HG02885 (cell line): ENCODE data around the gene HNRNPUL1.

Experiments used
- ATAC-seq: cut with Tn5 transposase; IDR thresholded peaks from one replicate; pipeline ENCODE4 v1.9.1; 2021; ENCODE audit warnings: mild to moderate bottlenecking; ENCODE audit not compliant: unreplicated experiment, poor library complexity

Gene HNRNPUL1

GRCh38 chr19:41233748-41234240, 30.4 kb upstream of the HNRNPUL1 start:
- no peak for ATAC-seq

- no peak for ATAC-seq
Measured at GRCh38 chr19:41234512-41235168, 29.5 kb upstream of the HNRNPUL1 start.

DNA sequence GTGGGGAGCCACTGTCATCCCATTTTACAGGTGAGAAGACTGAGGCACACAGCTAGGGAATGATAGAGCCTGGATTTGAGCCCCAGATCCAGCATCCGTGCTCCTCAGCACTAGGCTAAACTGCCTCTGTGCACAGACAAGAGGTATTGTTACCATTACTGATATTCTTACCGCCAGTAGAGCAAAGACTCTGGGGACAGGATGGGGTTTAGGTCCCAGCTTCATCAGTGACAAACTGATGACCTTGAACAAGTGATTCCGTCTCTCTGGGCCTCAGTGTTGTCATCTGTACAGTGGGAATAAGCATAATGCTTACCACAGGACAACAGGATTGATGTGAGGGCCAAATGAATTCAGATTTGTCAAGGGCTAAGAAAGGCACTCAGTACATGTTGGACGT, 28.7 kb upstream of the HNRNPUL1 start:
- no peak for ATAC-seq

DNA sequence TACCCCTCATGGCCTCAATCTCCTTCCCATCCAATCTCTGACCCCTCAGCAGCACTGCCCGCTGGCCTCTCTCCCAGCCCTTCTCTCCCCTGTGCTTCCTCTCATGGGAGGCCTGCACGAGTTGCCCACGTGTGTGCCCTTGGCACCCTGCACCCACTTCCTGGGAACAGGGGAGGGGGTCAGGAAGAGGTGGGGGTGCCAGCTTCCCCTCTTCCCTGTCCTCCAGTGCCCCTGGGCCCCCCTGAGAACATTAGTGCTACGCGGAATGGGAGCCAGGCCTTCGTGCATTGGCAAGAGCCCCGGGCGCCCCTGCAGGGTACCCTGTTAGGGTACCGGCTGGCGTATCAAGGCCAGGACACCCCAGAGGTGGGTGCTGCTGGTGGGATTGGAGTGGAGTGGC, 25.9 kb upstream of the HNRNPUL1 start:
- no peak for ATAC-seq

- ATAC-seq, result no peak
Measured at GRCh38 chr19:41239363-41239762, 24.8 kb upstream of the HNRNPUL1 start.

- no peak for ATAC-seq
Measured at GRCh38 chr19:41239961-41240574, 24.1 kb upstream of the HNRNPUL1 start.

- ATAC-seq, result no peak
Measured at GRCh38 chr19:41241859-41242258, 22.3 kb upstream of the HNRNPUL1 start.

DNA sequence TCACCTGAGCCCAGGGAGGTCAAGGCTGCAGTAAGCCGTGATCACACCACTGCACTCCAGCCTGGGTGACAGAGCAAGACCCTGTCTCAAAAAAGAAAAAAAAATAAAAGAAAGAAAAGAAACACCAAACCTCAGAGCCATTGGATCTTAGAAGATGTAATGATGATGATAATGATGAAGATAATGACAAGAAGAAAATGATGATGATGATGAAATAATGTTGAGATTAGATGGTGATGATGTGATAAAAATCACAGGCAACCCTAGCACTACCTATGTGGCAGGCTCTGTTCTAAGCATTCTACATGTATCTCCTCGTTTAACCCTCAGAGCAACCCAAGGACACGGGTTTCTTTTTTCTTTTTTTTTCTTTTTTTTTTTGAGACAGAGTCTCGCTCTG, 20.1 kb upstream of the HNRNPUL1 start:
- ATAC-seq, result no peak

- ATAC-seq, result no peak
Measured at GRCh38 chr19:41245843-41246242, 18.3 kb upstream of the HNRNPUL1 start.

GRCh38 chr19:41248895-41249294, 15.3 kb upstream of the HNRNPUL1 start:
- no peak for ATAC-seq

GRCh38 chr19:41249707-41250423, 14.3 kb upstream of the HNRNPUL1 start:
- no peak for ATAC-seq

DNA sequence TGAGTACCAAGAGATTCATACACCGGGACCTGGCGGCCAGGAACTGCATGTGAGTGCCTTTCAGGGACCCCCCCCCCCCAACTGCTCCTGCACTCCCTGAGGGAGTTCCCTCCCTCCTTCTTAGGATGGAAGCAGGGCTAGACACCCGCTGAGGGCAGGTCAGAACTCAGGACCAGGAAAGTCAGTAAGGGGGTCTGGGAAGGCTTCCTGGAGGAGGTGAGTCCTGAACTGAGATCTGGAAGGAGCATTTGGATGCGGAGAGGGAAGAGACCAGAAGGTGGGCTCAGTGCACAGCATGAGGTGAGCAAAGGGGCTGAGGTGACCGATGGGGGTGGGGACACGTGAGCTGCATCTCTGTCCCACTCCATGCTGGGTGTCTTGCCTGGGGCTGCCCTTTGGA, 10.5 kb upstream of the HNRNPUL1 start:
- ATAC-seq, result no peak

- ATAC-seq, result no peak
Measured at GRCh38 chr19:41255171-41255570, 9.0 kb upstream of the HNRNPUL1 start.

DNA sequence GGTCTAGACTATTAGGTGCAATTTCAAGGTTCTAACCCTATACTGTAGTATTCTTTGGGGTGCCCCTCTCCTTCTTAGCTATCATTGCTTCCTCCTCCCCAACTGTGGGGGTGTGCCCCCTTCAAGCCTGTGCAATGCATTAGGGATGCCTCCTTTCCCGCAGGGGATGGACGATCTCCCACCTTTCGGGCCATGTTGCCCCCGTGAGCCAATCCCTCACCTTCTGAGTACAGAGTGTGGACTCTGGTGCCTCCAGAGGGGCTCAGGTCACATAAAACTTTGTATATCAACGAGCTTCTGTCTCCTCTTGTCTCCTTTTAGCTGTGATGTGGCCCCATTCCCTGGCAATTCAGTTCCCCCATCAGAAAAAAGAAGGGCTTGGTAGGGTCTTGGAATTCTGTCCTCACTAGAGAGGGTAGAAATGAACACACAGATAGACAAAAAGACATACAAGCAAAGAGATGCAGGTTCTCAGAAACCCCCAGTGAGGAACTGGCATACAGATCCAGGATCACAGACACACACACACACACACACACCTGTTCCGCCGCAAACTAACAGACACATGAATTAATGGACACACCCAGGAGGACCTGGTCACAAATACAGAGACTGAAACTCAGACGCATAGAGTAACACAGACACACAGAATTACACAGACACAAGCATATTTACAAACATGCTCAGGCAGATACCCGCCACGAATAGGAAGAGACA, 2.5 kb upstream of the HNRNPUL1 start:
- no peak for ATAC-seq

GRCh38 chr19:41263042-41263849, 926 bp upstream of the HNRNPUL1 start:
- ATAC-seq, result peak; percentile 17

DNA sequence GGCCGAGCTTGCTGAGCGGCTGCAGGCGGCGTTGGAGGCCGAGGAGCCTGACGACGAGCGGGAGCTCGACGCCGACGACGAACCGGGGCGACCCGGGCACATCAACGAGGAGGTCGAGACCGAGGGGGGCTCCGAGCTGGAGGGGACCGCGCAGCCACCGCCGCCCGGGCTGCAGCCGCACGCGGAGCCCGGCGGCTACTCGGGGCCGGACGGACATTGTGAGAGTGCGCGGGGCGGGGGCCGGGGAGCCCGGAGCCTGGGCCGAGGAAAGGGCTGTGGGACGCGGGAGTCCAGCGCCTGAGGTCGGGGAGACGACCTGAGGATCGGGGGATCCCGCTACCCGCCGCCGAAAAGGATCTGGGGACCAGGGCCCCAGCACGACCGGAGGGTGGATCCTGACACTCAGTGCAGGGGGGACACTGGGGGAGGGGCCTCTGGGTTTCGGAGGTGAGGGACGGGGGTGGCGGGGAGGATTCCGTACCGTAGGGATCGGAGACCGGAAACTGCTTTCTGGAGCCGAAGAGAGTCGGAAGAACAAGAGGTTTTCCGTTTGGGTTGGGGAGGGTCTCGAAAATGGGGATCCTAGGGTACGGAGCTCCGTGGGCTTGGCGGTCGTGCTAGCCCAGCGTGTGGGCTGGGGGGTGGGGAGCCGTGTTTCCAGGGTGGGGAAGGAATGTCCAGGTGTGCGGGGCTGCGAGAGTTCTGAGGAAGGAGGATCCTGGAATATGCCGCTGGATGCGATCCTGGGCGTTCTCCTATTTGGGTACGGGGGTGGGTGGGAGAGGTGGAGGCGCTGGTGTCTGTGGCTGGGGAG, 616 bp downstream of the HNRNPUL1 start:
- no peak for ATAC-seq

DNA sequence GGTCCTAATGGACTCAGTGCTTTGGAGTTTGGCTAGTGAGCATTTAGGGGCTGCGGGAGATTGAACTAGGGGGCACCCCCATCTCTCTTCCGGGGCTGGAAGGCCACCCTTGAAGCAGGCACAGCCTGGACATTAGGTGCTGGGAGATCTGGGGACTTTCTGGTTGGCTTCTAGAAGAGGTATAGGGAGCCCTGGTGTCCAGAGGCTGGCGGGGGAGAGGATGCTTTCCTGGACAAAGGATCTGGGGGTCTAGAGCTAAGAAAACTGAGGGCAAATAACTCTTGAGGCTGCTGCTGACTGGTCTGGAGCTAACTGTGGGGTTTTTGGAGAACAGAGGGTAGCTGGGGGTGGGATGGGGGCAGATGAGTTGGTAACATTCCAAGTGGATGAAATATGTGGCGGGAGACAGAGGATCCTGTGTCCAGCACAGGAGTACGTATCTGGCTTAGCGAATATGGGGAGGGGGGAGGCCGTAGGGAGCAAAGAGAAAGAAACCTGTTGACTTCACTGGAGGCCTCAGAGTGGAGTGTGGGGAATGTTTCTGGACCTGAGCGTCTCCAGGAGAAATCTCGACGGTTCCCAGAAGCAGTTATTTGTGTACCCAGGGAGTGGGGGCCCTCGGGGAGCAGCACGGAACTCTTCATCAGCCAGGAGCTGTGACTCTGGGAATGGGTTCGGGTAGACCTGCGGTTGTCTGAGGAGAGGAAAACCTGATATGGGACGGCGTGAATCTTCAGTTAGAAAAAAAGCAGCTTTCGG, 1.4 kb downstream of the HNRNPUL1 start:
- no peak for ATAC-seq

DNA sequence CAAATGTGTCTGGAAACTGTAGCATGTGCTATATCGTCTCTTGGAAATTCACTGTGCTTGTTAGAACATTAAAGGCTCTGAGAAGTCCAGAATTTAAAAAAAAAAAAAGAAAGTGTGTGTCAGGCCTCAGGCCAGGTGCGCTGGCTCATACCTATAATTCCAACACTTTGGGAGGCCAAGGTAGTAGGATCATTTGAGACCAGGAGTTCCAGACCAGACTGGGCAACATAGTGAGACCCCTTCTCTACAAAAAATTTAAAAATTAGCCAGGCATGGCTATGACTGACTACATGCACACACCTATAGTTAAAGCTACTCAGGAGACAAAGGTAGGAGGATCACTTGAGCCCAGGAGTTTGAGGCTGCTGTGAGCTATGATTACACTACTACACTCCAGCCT, 4.9 kb downstream of the HNRNPUL1 start:
- no peak for ATAC-seq

GRCh38 chr19:41269571-41269970, 5.4 kb downstream of the HNRNPUL1 start:
- ATAC-seq, result no peak
